K562 (cell line): ENCODE results near the gene A1BG. TPM values are rescaled to one million over a fixed set of nuclear protein-coding genes. Genes with fewer than 3 reads are reported as not detected.

Source experiments
- ASH1L ChIP-seq: fragments of 450-650 bp; IDR thresholded peaks from 2 replicates; pipeline ENCODE4 v1.6.1; 2018; ENCODE audit warnings: borderline replicate concordance, mild to moderate bottlenecking, low read depth; ENCODE audit not compliant: partially characterized antibody
- CCAR2 ChIP-seq: fragments of 200-400 bp; formaldehyde crosslinking; IDR thresholded peaks from 2 replicates; pipeline ENCODE4 v1.6.1; 2017; ENCODE audit warnings: mild to moderate bottlenecking, low read depth, low read length
- CLOCK ChIP-seq: fragments of 250-450 bp; sonication (Bioruptor Pico); IDR thresholded peaks from 2 replicates; pipeline ENCODE4 v1.4.0; 2020; ENCODE audit warnings: mild to moderate bottlenecking, moderate library complexity, borderline replicate concordance
- GATA2 ChIP-seq: sonication (generic); formaldehyde crosslinking; IDR thresholded peaks from 2 replicates; pipeline ENCODE4 v1.4.0; 2020; ENCODE audit warnings: mild to moderate bottlenecking, missing genetic modification reagents
- HCFC1 ChIP-seq: IDR thresholded peaks from 2 replicates; pipeline ENCODE4 v1.6.1; 2012; ENCODE audit warnings: low read depth, low read length, improper control_type of control experiment
- MTF1 ChIP-seq: fragments of 250-450 bp; sonication (Bioruptor Pico); IDR thresholded peaks from 2 replicates; pipeline ENCODE4 v1.9.0; 2021; ENCODE audit warnings: moderate library complexity, mild to moderate bottlenecking, inconsistent platforms, borderline replicate concordance
- NKRF ChIP-seq: fragments of 450-650 bp; IDR thresholded peaks from 2 replicates; pipeline ENCODE4 v1.6.1; 2016; ENCODE audit warnings: borderline replicate concordance
- POLR2A ChIP-seq: fragments of 450-650 bp; conservative IDR thresholded peaks from 2 replicates; pipeline ENCODE4 v1.6.1; 2016
- POLR2AphosphoS5 ChIP-seq: IDR thresholded peaks from 2 replicates; pipeline ENCODE4 v1.6.1; 2011; ENCODE audit warnings: mild to moderate bottlenecking, low read depth, low read length, moderate library complexity; ENCODE audit not compliant: control insufficient read depth, insufficient read depth
- RBM14 ChIP-seq: fragments of 200-400 bp; formaldehyde crosslinking; IDR thresholded peaks from 2 replicates; pipeline ENCODE4 v1.6.1; 2018; ENCODE audit warnings: low read depth, mild to moderate bottlenecking, low read length, moderate library complexity, borderline replicate concordance; ENCODE audit not compliant: insufficient read depth
- RBM22 ChIP-seq: fragments of 200-400 bp; formaldehyde crosslinking; IDR thresholded peaks from 2 replicates; pipeline ENCODE4 v1.6.1; 2018; ENCODE audit warnings: low read length, low read depth; ENCODE audit not compliant: poor library complexity, severe bottlenecking
- SNIP1 ChIP-seq: fragments of 450-650 bp; IDR thresholded peaks from 2 replicates; pipeline ENCODE4 v1.7.1; 2017; ENCODE audit warnings: low read depth, mild to moderate bottlenecking
- STAG1 ChIP-seq: sonication (generic); formaldehyde crosslinking; IDR thresholded peaks from 2 replicates; pipeline ENCODE4 v1.5.0; 2020; ENCODE audit warnings: missing genetic modification reagents, borderline replicate concordance
- ZNF165 ChIP-seq: fragments of 250-450 bp; sonication (Bioruptor Pico); IDR thresholded peaks from 2 replicates; pipeline ENCODE4 v1.4.0; 2020; ENCODE audit warnings: borderline replicate concordance
- ZNF263 ChIP-seq: sonication (generic); formaldehyde crosslinking; IDR thresholded peaks from 2 replicates; pipeline ENCODE4 v1.8.0; 2022; ENCODE audit warnings: mild to moderate bottlenecking, missing genetic modification reagents, borderline replicate concordance
- ZNF398 ChIP-seq: fragments of 250-450 bp; sonication (Bioruptor Pico); IDR thresholded peaks from 2 replicates; pipeline ENCODE4 v1.8.0; 2021; ENCODE audit warnings: moderate library complexity, mild to moderate bottlenecking, inconsistent platforms
- ZNF551 ChIP-seq: fragments of 250-450 bp; sonication (Bioruptor Pico); IDR thresholded peaks from 2 replicates; pipeline ENCODE4 v1.5.0; 2021; ENCODE audit warnings: mild to moderate bottlenecking, moderate library complexity
- ZNF707 ChIP-seq: fragments of 250-450 bp; sonication (Bioruptor Pico); conservative IDR thresholded peaks from 2 replicates; pipeline ENCODE4 v1.8.0; 2022; ENCODE audit warnings: inconsistent platforms, mild to moderate bottlenecking, moderate library complexity
- polyA plus RNA-seq, 8 experiments: library from polyadenylated mRNA; depleted of rRNA in 4 of 8; stranded (reverse) in 5 of 8; unstranded in 3 of 8; fragments of >200 nt; fragmentation: Nextera tagmentation in 2 of 8; fragmentation: Illumina TruSeq in 1 of 8; extraction: Ambion mirVana in 2 of 8; extraction: Trizol in 1 of 8; gene quantifications; 2 replicates each; pipeline versions ENCODE4 v1.2.1 to v1.2.3, GENCODE V29; 2011 to 2014; ENCODE audit warnings: inconsistent platforms in 1 of 8, missing spikeins in 1 of 8
- total RNA-seq, 7 experiments: library from RNA; depleted of rRNA in 6 of 7; stranded (reverse); fragments of >200 nt in 6 of 7; fragmentation: Illumina TruSeq in 2 of 7; extraction: Trizol in 2 of 7; gene quantifications; 2 replicates each; pipeline versions ENCODE4 v1.2.1 to v1.2.3, GENCODE V29; 2011 to 2021; ENCODE audit warnings: low replicate concordance in 1 of 7

The A1BG gene
- total and polyA plus RNA-seq, 9 of the 15 experiments (the other 6 are each of a cell fraction or from before 2014, with no cell fraction given), result 0.10 to 19.8 (median 2.6) TPM

- TF ChIP-seq ZNF398 (CRISPR knock-in tag) (no peak), ZNF551 (no peak), STAG1 (CRISPR knock-in tag) (no peak), GATA2 (CRISPR knock-in tag) (no peak), MTF1 (no peak), NKRF (peak; percentile 62; the same call in 1 of the 2 replicates), ZNF165 (no peak), CLOCK (no peak), HCFC1 (peak; percentile 75), POLR2AphosphoS5 (peak; percentile 89), ZNF707 (CRISPR knock-in tag) (no peak), RBM14 (no peak), POLR2A (peak; percentile 93), ZNF263 (CRISPR knock-in tag) (no peak; the same call in 1 of the 2 replicates), CCAR2 (no peak), RBM22 (peak; percentile 100), ASH1L (no peak), SNIP1 (no peak)
Observed at GRCh38 chr19:58400916-58401839, 47.9 kb upstream of the A1BG start (continued).
